WTC11 (cell line): ENCODE results near the gene ZNF300. TPM values are rescaled to one million over a fixed set of nuclear protein-coding genes. Genes with fewer than 3 reads are reported as not detected.

ENCODE experiments used
- ATAC-seq: fragments of 200-7000 bp; cut with Tn5 transposase; 2 replicates; pipeline ENCODE4 v1.10.0; 2021; ENCODE audit warnings: mild to moderate bottlenecking, moderate library complexity
- CTCF ChIA-PET: fragments of 300-600 bp; sonication (Branson Sonifier 250); formaldehyde crosslinking; loops from one replicate; lab custom pipeline; 2021; ENCODE audit warnings: antibody characterized with exemption; lab: Charles Lee
- POLR2A ChIA-PET: fragments of 350-600 bp; sonication (Branson Sonifier 250); formaldehyde crosslinking; loops from one replicate; lab custom pipeline; 2021; ENCODE audit warnings: antibody characterized with exemption; lab: Charles Lee
- DNase-seq: peaks from one replicate; pipeline ENCODE4 v3.0.0; 2021; ENCODE audit warnings: low spot score
- H3K27ac Mint-ChIP-seq: 2 replicates; pipeline ENCODE4 v1.8.0; 2021; ENCODE audit warnings: mixed read lengths
- H3K27me3 Mint-ChIP-seq: 2 replicates; pipeline ENCODE4 v1.8.0; 2021; ENCODE audit warnings: low read depth, mild to moderate bottlenecking, moderate library complexity, mixed read lengths
- H3K36me3 Mint-ChIP-seq: 2 replicates; pipeline ENCODE4 v1.8.0; 2021; ENCODE audit warnings: mixed read lengths
- H3K4me1 Mint-ChIP-seq: 2 replicates; pipeline ENCODE4 v1.8.0; 2022; ENCODE audit warnings: mixed read lengths
- H3K4me3 Mint-ChIP-seq: 2 replicates; pipeline ENCODE4 v1.8.0; 2021; ENCODE audit warnings: mild to moderate bottlenecking, moderate library complexity, mixed read lengths
- H3K9me3 Mint-ChIP-seq: 2 replicates; pipeline ENCODE4 v1.8.0; 2021; ENCODE audit warnings: mixed read lengths
- FOXP1 ChIP-seq: sonication (generic); formaldehyde crosslinking; IDR thresholded peaks from 2 replicates; pipeline ENCODE4 v1.8.0; 2022; ENCODE audit warnings: missing genetic modification reagents, mild to moderate bottlenecking, moderate library complexity, borderline replicate concordance
- HMGA2 ChIP-seq: fragments of 250-450 bp; sonication (Bioruptor Pico); IDR thresholded peaks from 2 replicates; pipeline ENCODE4 v1.4.0; 2021; ENCODE audit warnings: mild to moderate bottlenecking, moderate library complexity
- PRRX2 ChIP-seq: fragments of 250-450 bp; sonication (Bioruptor Pico); IDR thresholded peaks from 2 replicates; pipeline ENCODE4 v1.8.0; 2021; ENCODE audit warnings: mild to moderate bottlenecking
- SMAD3 ChIP-seq: sonication (generic); formaldehyde crosslinking; IDR thresholded peaks from 2 replicates; pipeline ENCODE4 v1.8.0; 2022; ENCODE audit warnings: missing genetic modification reagents, mild to moderate bottlenecking, borderline replicate concordance
- ZNF263 ChIP-seq: sonication (generic); formaldehyde crosslinking; IDR thresholded peaks from 2 replicates; pipeline ENCODE4 v1.8.1; 2022; ENCODE audit warnings: low read depth, mild to moderate bottlenecking, moderate library complexity, missing genetic modification reagents
- ZNF396 ChIP-seq: fragments of 250-450 bp; sonication (Bioruptor Pico); IDR thresholded peaks from 2 replicates; pipeline ENCODE4 v1.8.0; 2021; ENCODE audit warnings: mild to moderate bottlenecking, moderate library complexity, borderline replicate concordance
- ZNF423 ChIP-seq: fragments of 250-450 bp; sonication (Bioruptor Pico); IDR thresholded peaks from 2 replicates; pipeline ENCODE4 v2.1.2; 2022; ENCODE audit warnings: mild to moderate bottlenecking, moderate library complexity
- total RNA-seq: library from RNA; stranded (reverse); gene quantifications from 3 replicates; pipeline ENCODE4 v1.2.3, GENCODE V29; 2021
- TF ChIP-seq, protein P1 (sequence below): sonication (generic); formaldehyde crosslinking; IDR thresholded peaks from 2 replicates; pipeline ENCODE4 v1.8.1; 2023; ENCODE audit warnings: mild to moderate bottlenecking, moderate library complexity, missing genetic modification reagents
- TF ChIP-seq, protein P2 (sequence below): sonication (generic); formaldehyde crosslinking; IDR thresholded peaks from 2 replicates; pipeline ENCODE4 v1.8.1; 2022; ENCODE audit warnings: low read depth, mild to moderate bottlenecking, moderate library complexity, missing genetic modification reagents, borderline replicate concordance
- TF ChIP-seq, protein P3 (sequence below): sonication (generic); formaldehyde crosslinking; IDR thresholded peaks from 2 replicates; pipeline ENCODE4 v1.8.0; 2022; ENCODE audit warnings: missing genetic modification reagents
- TF ChIP-seq, protein P4 (sequence below): sonication (generic); formaldehyde crosslinking; IDR thresholded peaks from 2 replicates; pipeline ENCODE4 v1.8.1; 2023; ENCODE audit warnings: mild to moderate bottlenecking, missing genetic modification reagents
- TF ChIP-seq, protein P5 (sequence below): sonication (generic); formaldehyde crosslinking; IDR thresholded peaks from 2 replicates; pipeline ENCODE4 v1.8.0; 2023; ENCODE audit warnings: mild to moderate bottlenecking, missing genetic modification reagents
- TF ChIP-seq, protein P6 (sequence below): fragments of 250-450 bp; sonication (Bioruptor Pico); IDR thresholded peaks from 2 replicates; pipeline ENCODE4 v1.9.0; 2021; ENCODE audit warnings: mild to moderate bottlenecking
- TF ChIP-seq, protein P7 (sequence below): sonication (generic); formaldehyde crosslinking; IDR thresholded peaks from 2 replicates; pipeline ENCODE4 v1.8.0; 2022; ENCODE audit warnings: mild to moderate bottlenecking, missing genetic modification reagents

Gene ZNF300
- total RNA-seq, 1 experiment from 2014 or later, result 17.9 TPM

DNA sequence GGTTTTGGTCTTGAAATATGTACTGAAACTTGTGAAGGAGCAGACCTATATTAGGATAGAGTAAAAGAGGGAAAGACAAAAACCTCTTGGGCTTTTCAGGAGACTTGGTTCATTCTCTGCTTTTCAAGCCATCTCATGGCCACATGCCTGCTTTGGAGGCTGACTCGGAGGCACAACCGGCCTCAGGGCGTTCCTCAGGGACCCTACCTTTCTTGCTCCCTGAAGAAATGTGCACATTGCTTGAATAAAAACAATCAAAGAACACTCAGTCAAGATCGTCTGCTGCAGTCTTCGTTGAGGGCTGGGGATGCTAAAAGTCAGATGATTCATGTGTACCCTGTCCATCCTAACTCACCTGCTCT lies 57.5 kb downstream of the ZNF300 start:
- H3K27ac Mint-ChIP-seq, result no peak overlapping the region
- POLR2A ChIA-PET, result interaction anchor here (0.6 to 1.1 kb wide), 3 partner anchors 68 to 290 kb away, joined by 3 to 5 read pairs (median 4); partner anchors contain the start of genes RBM22 and SMIM3

More for the DNA sequence above, 57.5 kb downstream of the ZNF300 start:
- peaks cover 9% of the 10 kb centered on the region for H3K36me3 Mint-ChIP-seq
- no peak for TF ChIP-seq ZNF396 (CRISPR knock-in tag)
- no peak for TF ChIP-seq PRRX2
- TF ChIP-seq, protein P1, sequence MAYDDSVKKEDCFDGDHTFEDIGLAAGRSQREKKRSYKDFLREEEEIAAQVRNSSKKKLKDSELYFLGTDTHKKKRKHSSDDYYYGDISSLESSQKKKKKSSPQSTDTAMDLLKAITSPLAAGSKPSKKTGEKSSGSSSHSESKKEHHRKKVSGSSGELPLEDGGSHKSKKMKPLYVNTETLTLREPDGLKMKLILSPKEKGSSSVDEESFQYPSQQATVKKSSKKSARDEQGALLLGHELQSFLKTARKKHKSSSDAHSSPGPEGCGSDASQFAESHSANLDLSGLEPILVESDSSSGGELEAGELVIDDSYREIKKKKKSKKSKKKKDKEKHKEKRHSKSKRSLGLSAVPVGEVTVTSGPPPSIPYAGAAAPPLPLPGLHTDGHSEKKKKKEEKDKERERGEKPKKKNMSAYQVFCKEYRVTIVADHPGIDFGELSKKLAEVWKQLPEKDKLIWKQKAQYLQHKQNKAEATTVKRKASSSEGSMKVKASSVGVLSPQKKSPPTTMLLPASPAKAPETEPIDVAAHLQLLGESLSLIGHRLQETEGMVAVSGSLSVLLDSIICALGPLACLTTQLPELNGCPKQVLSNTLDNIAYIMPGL (CRISPR knock-in tag), result no peak
- TF ChIP-seq, protein P2, sequence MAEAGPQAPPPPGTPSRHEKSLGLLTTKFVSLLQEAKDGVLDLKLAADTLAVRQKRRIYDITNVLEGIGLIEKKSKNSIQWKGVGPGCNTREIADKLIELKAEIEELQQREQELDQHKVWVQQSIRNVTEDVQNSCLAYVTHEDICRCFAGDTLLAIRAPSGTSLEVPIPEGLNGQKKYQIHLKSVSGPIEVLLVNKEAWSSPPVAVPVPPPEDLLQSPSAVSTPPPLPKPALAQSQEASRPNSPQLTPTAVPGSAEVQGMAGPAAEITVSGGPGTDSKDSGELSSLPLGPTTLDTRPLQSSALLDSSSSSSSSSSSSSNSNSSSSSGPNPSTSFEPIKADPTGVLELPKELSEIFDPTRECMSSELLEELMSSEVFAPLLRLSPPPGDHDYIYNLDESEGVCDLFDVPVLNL (CRISPR knock-in tag), result no peak
- TF ChIP-seq, protein P3, sequence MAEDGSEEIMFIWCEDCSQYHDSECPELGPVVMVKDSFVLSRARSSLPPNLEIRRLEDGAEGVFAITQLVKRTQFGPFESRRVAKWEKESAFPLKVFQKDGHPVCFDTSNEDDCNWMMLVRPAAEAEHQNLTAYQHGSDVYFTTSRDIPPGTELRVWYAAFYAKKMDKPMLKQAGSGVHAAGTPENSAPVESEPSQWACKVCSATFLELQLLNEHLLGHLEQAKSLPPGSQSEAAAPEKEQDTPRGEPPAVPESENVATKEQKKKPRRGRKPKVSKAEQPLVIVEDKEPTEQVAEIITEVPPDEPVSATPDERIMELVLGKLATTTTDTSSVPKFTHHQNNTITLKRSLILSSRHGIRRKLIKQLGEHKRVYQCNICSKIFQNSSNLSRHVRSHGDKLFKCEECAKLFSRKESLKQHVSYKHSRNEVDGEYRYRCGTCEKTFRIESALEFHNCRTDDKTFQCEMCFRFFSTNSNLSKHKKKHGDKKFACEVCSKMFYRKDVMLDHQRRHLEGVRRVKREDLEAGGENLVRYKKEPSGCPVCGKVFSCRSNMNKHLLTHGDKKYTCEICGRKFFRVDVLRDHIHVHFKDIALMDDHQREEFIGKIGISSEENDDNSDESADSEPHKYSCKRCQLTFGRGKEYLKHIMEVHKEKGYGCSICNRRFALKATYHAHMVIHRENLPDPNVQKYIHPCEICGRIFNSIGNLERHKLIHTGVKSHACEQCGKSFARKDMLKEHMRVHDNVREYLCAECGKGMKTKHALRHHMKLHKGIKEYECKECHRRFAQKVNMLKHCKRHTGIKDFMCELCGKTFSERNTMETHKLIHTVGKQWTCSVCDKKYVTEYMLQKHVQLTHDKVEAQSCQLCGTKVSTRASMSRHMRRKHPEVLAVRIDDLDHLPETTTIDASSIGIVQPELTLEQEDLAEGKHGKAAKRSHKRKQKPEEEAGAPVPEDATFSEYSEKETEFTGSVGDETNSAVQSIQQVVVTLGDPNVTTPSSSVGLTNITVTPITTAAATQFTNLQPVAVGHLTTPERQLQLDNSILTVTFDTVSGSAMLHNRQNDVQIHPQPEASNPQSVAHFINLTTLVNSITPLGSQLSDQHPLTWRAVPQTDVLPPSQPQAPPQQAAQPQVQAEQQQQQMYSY (CRISPR knock-in tag), result no peak
- no peak for TF ChIP-seq HMGA2 (CRISPR knock-in tag)
- TF ChIP-seq SMAD3 (CRISPR knock-in tag), result no peak
- TF ChIP-seq, protein P4, sequence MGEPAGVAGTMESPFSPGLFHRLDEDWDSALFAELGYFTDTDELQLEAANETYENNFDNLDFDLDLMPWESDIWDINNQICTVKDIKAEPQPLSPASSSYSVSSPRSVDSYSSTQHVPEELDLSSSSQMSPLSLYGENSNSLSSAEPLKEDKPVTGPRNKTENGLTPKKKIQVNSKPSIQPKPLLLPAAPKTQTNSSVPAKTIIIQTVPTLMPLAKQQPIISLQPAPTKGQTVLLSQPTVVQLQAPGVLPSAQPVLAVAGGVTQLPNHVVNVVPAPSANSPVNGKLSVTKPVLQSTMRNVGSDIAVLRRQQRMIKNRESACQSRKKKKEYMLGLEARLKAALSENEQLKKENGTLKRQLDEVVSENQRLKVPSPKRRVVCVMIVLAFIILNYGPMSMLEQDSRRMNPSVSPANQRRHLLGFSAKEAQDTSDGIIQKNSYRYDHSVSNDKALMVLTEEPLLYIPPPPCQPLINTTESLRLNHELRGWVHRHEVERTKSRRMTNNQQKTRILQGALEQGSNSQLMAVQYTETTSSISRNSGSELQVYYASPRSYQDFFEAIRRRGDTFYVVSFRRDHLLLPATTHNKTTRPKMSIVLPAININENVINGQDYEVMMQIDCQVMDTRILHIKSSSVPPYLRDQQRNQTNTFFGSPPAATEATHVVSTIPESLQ, result no peak
- TF ChIP-seq, protein P5, sequence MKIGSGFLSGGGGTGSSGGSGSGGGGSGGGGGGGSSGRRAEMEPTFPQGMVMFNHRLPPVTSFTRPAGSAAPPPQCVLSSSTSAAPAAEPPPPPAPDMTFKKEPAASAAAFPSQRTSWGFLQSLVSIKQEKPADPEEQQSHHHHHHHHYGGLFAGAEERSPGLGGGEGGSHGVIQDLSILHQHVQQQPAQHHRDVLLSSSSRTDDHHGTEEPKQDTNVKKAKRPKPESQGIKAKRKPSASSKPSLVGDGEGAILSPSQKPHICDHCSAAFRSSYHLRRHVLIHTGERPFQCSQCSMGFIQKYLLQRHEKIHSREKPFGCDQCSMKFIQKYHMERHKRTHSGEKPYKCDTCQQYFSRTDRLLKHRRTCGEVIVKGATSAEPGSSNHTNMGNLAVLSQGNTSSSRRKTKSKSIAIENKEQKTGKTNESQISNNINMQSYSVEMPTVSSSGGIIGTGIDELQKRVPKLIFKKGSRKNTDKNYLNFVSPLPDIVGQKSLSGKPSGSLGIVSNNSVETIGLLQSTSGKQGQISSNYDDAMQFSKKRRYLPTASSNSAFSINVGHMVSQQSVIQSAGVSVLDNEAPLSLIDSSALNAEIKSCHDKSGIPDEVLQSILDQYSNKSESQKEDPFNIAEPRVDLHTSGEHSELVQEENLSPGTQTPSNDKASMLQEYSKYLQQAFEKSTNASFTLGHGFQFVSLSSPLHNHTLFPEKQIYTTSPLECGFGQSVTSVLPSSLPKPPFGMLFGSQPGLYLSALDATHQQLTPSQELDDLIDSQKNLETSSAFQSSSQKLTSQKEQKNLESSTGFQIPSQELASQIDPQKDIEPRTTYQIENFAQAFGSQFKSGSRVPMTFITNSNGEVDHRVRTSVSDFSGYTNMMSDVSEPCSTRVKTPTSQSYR, result no peak
- no peak for TF ChIP-seq FOXP1 (CRISPR knock-in tag)
- TF ChIP-seq ZNF423 (CRISPR knock-in tag), result no peak
- no peak for TF ChIP-seq ZNF263 (CRISPR knock-in tag)
- TF ChIP-seq, protein P6, sequence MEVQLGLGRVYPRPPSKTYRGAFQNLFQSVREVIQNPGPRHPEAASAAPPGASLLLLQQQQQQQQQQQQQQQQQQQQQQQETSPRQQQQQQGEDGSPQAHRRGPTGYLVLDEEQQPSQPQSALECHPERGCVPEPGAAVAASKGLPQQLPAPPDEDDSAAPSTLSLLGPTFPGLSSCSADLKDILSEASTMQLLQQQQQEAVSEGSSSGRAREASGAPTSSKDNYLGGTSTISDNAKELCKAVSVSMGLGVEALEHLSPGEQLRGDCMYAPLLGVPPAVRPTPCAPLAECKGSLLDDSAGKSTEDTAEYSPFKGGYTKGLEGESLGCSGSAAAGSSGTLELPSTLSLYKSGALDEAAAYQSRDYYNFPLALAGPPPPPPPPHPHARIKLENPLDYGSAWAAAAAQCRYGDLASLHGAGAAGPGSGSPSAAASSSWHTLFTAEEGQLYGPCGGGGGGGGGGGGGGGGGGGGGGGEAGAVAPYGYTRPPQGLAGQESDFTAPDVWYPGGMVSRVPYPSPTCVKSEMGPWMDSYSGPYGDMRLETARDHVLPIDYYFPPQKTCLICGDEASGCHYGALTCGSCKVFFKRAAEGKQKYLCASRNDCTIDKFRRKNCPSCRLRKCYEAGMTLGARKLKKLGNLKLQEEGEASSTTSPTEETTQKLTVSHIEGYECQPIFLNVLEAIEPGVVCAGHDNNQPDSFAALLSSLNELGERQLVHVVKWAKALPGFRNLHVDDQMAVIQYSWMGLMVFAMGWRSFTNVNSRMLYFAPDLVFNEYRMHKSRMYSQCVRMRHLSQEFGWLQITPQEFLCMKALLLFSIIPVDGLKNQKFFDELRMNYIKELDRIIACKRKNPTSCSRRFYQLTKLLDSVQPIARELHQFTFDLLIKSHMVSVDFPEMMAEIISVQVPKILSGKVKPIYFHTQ (CRISPR knock-in tag), result no peak
- TF ChIP-seq, protein P7, sequence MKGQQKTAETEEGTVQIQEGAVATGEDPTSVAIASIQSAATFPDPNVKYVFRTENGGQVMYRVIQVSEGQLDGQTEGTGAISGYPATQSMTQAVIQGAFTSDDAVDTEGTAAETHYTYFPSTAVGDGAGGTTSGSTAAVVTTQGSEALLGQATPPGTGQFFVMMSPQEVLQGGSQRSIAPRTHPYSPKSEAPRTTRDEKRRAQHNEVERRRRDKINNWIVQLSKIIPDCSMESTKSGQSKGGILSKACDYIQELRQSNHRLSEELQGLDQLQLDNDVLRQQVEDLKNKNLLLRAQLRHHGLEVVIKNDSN, result no peak
- TF ChIP-seq, all 79 proteins: peak for 0
- Mint-ChIP-seq H3K27me3 (peaks cover 18% of the 10 kb centered on the region), H3K9me3 (peaks cover 15% of the 10 kb centered on the region), H3K4me3 (no peak overlapping the region), H3K4me1 (peaks cover 8% of the 10 kb centered on the region; the same call in 1 of the 2 replicates)
- no peak; the same call in 1 of the 2 replicates for ATAC-seq
- DNase-seq, result no peak
- CTCF ChIA-PET, result interaction anchor here (0.6 to 3.5 kb wide), 19 partner anchors 29 to 436 kb away, joined by 3 to 31 read pairs (median 5); partner anchors contain the start of genes DCTN4, RBM22 and SMIM3
